ENCODE measurements around the gene GINS1. TPM values are rescaled to one million over a fixed set of nuclear protein-coding genes. Genes with fewer than 3 reads are reported as not detected.

Gene GINS1
- total RNA-seq, 1 experiment from 2014 or later: 30.4 TPM

GRCh38 chr20:25402583-25402982 lies 4.9 kb upstream of the GINS1 start (continued):
- TF ChIP-seq, protein P1, sequence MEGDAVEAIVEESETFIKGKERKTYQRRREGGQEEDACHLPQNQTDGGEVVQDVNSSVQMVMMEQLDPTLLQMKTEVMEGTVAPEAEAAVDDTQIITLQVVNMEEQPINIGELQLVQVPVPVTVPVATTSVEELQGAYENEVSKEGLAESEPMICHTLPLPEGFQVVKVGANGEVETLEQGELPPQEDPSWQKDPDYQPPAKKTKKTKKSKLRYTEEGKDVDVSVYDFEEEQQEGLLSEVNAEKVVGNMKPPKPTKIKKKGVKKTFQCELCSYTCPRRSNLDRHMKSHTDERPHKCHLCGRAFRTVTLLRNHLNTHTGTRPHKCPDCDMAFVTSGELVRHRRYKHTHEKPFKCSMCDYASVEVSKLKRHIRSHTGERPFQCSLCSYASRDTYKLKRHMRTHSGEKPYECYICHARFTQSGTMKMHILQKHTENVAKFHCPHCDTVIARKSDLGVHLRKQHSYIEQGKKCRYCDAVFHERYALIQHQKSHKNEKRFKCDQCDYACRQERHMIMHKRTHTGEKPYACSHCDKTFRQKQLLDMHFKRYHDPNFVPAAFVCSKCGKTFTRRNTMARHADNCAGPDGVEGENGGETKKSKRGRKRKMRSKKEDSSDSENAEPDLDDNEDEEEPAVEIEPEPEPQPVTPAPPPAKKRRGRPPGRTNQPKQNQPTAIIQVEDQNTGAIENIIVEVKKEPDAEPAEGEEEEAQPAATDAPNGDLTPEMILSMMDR (IDR thresholded peaks at IDR 0.05 in 2 of 3, conservative IDR thresholded peaks at IDR 0.05 in 1 of 3; ENCODE audit: borderline replicate concordance in 1 of 3, insufficient read depth in 1 of 3, low read depth in 2 of 3, low read length in 2 of 3): no peak
- TF ChIP-seq EGR1 (IDR thresholded peaks at IDR 0.05; ENCODE audit: low read depth) (no peak), EZH2phosphoT487 (IDR thresholded peaks at IDR 0.05; ENCODE audit: borderline replicate concordance) (no peak), SIN3A (IDR thresholded peaks at IDR 0.05; ENCODE audit: low read depth) (no peak), EZH2 (IDR thresholded peaks at IDR 0.05) (no peak), CBX3 (IDR thresholded peaks at IDR 0.05; ENCODE audit: low read depth) (no peak)

DNA sequence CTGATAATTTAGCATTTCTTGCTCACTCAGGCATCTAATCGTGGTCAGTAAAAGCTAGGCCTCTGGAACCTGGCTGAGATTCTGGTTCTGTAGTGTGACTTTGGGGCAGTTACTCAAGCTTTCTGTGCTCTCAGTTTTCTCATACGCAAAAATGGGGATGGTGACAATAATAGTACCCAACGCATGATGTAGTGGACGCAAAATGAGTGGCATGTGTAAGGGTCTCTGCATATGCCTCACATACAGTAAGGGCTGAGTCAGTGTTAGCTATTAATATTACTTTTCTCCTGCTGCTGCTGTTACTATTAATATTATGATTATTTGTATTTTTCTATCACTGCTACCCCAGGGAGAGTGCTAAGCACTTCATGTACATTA lies 686 bp downstream of the GINS1 start:
- DNase-seq (ENCODE audit: low read depth, low spot score): no peak
- peaks cover 0 to 1% of the 10 kb centered on the region in 2 experiments; a peak in 2 of 4 replicates for H3K9me3 ChIP-seq (ENCODE audit: control insufficient read depth in 1 of 2, insufficient read depth in 1 of 2, low read depth in 1 of 2, low read length in 2 of 2)
- POLR2A ChIA-PET: interaction anchor here (1.1 kb wide), 2 partner anchors 9 to 16 kb away, joined by 3 read pairs; no protein-coding TSS in a partner anchor
- no peaks in the 10 kb centered on the region for H3K27me3 ChIP-seq (ENCODE audit: insufficient read depth, low read length)
- H3K4me3 ChIP-seq (replicated peaks in 1 of 2; ENCODE audit: low read depth in 1 of 2, low read length in 2 of 2): peak overlapping the region; percentile 82 to 83
- H3K36me3 ChIP-seq (ENCODE audit: control insufficient read depth in 1 of 2, insufficient read depth in 2 of 2, low read length in 2 of 2): 0 out of 4 replicates have a peak, but pooled peaks cover 0 to 2% of the 10 kb centered on the region in 2 experiments
- peak overlapping the region; percentile 80 for H3K4me2 ChIP-seq (ENCODE audit: low read length)
- RAD21 ChIA-PET (ENCODE audit: low non-redundant PET in 1 of 2, low total read pairs in 2 of 2, uncharacterized antibody in 2 of 2, unreplicated experiment in 2 of 2): no interaction called here
- H2AFZ ChIP-seq (ENCODE audit: low read depth, low read length, poor library complexity, severe bottlenecking): no peak overlapping the region
- H3K9ac ChIP-seq (ENCODE audit: low read length): peak overlapping the region; percentile 95
- peaks cover 5% of the 10 kb centered on the region; the same call in 1 of the 2 replicates for H4K20me1 ChIP-seq (ENCODE audit: insufficient read depth)
- no peak for ATAC-seq
- H3K9me2 ChIP-seq (ENCODE audit: insufficient read depth): no peaks in the 10 kb centered on the region
- CTCF ChIA-PET: interaction anchor here (2.6 kb wide), 1 partner anchor 10 kb away, joined by 15 read pairs; no protein-coding TSS in a partner anchor
- H3K27ac ChIP-seq (ENCODE audit: low read depth, low read length): peak overlapping the region; percentile 68
- intact Hi-C loops (cut with micrococcal nuclease): no loop called here
- H3K4me1 ChIP-seq (ENCODE audit: control insufficient read depth in 1 of 2, insufficient read depth in 2 of 2, low read length in 2 of 2): peaks cover 10 to 15% of the 10 kb centered on the region in 2 experiments
- no TSS peak for BruUV-seq (replicated peaks)
- peaks cover 54% of the 10 kb centered on the region for H3K79me2 ChIP-seq (ENCODE audit: insufficient read depth, low read length)
- TF ChIP-seq MAX (IDR thresholded peaks at IDR 0.05): no peak
- no peak for TF ChIP-seq EZH2 (IDR thresholded peaks at IDR 0.05)
- no peak for TF ChIP-seq ATF3 (IDR thresholded peaks at IDR 0.05)
- no peak for TF ChIP-seq SP1 (IDR thresholded peaks at IDR 0.05; ENCODE audit: low read depth)
- TF ChIP-seq ZBTB33 (IDR thresholded peaks at IDR 0.05; ENCODE audit: extremely low read depth, insufficient replicate concordance, low read length): no peak
- no peak for TF ChIP-seq RAD21 (IDR thresholded peaks at IDR 0.05; ENCODE audit: low read depth)
- TF ChIP-seq ZFX (IDR thresholded peaks at IDR 0.05): no peak
- no peak for TF ChIP-seq CEBPB (IDR thresholded peaks at IDR 0.05; ENCODE audit: low read depth)
- TF ChIP-seq EZH2phosphoT487 (IDR thresholded peaks at IDR 0.05; ENCODE audit: borderline replicate concordance): no peak
- no peak for TF ChIP-seq SRF (IDR thresholded peaks at IDR 0.05; ENCODE audit: low read depth)
- no peak for TF ChIP-seq FOSL1 (IDR thresholded peaks at IDR 0.05; ENCODE audit: low read depth)
- no peak for TF ChIP-seq JUND (IDR thresholded peaks at IDR 0.05)
- no peak for TF ChIP-seq ZNF274 (IDR thresholded peaks at IDR 0.05; ENCODE audit: low read depth, low read length)
- TF ChIP-seq POLR2AphosphoS5 (IDR thresholded peaks at IDR 0.05; ENCODE audit: low read depth, low read length): no peak
- TF ChIP-seq POLR2A (IDR thresholded peaks at IDR 0.05; ENCODE audit: borderline replicate concordance, extremely low read depth, insufficient read depth, insufficient read length): no peak
- TF ChIP-seq, protein P1 (IDR thresholded peaks at IDR 0.05 in 2 of 3, conservative IDR thresholded peaks at IDR 0.05 in 1 of 3; ENCODE audit: borderline replicate concordance in 1 of 3, insufficient read depth in 1 of 3, low read depth in 2 of 3, low read length in 2 of 3): no peak

Data from HCT116 (cell line).